Mammary epithelial cell (primary cell): ENCODE data around the gene TDO2.

Source experiments
- EZH2 ChIP-seq: IDR thresholded peaks from 2 replicates; pipeline ENCODE4 v1.6.1; 2012; ENCODE audit warnings: low read length, inconsistent platforms, borderline replicate concordance
- TF ChIP-seq, protein P1 (sequence below), 2 donors: IDR thresholded peaks in 1 of 2; conservative IDR thresholded peaks in 1 of 2; 2 replicates each; pipeline ENCODE4 v1.5.1; 2011 to 2012; ENCODE audit warnings: inconsistent platforms in 2 of 2, low read length in 2 of 2, mild to moderate bottlenecking in 2 of 2, control low read depth in 1 of 2, low read depth in 1 of 2; ENCODE audit not compliant: insufficient read depth in 1 of 2; ENCODE audit errors: extremely low read depth in 1 of 2

DNA sequence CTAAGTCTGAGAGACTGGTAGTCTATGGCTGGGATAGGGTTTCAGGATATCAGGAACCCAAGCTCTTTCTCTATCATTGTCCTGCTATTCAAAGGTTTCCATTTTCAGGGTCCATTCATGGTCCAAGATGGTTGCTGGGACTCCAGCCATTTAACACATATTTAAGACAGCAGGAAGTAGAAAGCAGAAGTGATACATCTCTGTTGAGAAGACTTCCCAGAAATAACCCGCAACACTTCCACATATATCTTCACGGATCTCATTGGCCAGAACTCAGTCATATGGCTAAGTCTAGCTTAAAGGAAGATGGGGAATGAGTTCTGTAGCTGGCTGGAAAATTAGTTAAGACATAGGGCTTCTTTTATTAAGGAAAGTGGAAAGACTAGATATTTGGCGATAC lies 26.3 kb downstream of the TDO2 start:
- TF ChIP-seq, protein P1, sequence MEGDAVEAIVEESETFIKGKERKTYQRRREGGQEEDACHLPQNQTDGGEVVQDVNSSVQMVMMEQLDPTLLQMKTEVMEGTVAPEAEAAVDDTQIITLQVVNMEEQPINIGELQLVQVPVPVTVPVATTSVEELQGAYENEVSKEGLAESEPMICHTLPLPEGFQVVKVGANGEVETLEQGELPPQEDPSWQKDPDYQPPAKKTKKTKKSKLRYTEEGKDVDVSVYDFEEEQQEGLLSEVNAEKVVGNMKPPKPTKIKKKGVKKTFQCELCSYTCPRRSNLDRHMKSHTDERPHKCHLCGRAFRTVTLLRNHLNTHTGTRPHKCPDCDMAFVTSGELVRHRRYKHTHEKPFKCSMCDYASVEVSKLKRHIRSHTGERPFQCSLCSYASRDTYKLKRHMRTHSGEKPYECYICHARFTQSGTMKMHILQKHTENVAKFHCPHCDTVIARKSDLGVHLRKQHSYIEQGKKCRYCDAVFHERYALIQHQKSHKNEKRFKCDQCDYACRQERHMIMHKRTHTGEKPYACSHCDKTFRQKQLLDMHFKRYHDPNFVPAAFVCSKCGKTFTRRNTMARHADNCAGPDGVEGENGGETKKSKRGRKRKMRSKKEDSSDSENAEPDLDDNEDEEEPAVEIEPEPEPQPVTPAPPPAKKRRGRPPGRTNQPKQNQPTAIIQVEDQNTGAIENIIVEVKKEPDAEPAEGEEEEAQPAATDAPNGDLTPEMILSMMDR (conservative IDR thresholded peaks at IDR 0.05 in 1 of 2, IDR thresholded peaks at IDR 0.05 in 1 of 2; ENCODE audit: extremely low read depth in 1 of 2, insufficient read depth in 1 of 2, low read depth in 1 of 2, low read length in 2 of 2) = no peak
- no peak for TF ChIP-seq EZH2
